ENCODE measurements around the gene RNF169. TPM values are rescaled to one million over a fixed set of nuclear protein-coding genes. Genes with fewer than 3 reads are reported as not detected.

The RNF169 gene
- total RNA-seq, 4 donors from 2014 or later, result 20.1 to 23.4 (median 22.3) TPM

DNA sequence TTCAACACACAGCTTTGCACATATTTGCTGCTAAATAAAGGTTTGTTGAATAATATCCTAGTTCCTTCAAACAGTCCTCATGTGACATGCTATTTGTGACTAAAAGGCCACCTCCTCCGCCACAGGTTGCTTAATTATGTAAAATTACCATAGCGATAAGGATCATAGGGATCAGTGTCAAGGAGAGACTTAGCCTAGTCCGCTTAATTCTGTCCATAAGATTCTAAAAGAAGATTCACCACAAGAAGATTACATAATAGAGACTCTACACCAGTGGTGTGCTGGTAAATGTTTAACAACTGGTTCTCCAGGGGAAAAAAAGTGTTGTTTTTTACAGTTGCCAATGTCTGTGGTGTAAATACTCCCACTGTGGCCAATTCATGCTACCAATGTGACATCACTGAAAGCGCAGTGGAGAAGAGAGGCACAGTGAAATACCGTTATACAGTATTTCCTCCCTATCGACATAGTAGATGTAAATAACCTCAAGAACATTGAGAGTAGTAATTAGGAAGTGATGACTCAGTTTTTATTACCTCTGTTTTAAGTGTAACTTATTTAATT is 13.2 kb upstream of the RNF169 start:
- H3K9me3 ChIP-seq, result no peaks in the 10 kb centered on the region
- DNase-seq (ENCODE audit: low spot score in 2 of 2), result no peak
- peaks cover 0 to 49% of the 10 kb centered on the region in 2 donors for H3K27me3 ChIP-seq
- WGBS, 2 donors, result 86 to 89% methylated on average over 6 of the region's 6 CpGs
- no peak for TF ChIP-seq CTCF (IDR thresholded peaks at IDR 0.05)
- no peak for TF ChIP-seq POLR2A (IDR thresholded peaks at IDR 0.05)
- TF ChIP-seq EP300 (IDR thresholded peaks at IDR 0.05), result no peak
- no peak overlapping the region for H3K27ac ChIP-seq
- H3K4me3 ChIP-seq, result no peak overlapping the region
- peaks cover 0 to 21% (median 2%) of the 10 kb centered on the region in 4 donors for H3K4me1 ChIP-seq
- H3K36me3 ChIP-seq, result no peaks in the 10 kb centered on the region

- H3K4me1 ChIP-seq, result peaks cover 0 to 15% (median 2%) of the 10 kb centered on the region in 4 donors
- H3K27ac ChIP-seq, result no peak overlapping the region
- H3K36me3 ChIP-seq, result no peaks in the 10 kb centered on the region
- H3K4me3 ChIP-seq, result no peak overlapping the region
- DNase-seq (ENCODE audit: low spot score in 2 of 2), result no peak
- TF ChIP-seq POLR2A (IDR thresholded peaks at IDR 0.05) (no peak), CTCF (IDR thresholded peaks at IDR 0.05) (no peak), EP300 (IDR thresholded peaks at IDR 0.05) (no peak)
- peaks cover 0 to 43% of the 10 kb centered on the region in 2 donors for H3K27me3 ChIP-seq
- no peaks in the 10 kb centered on the region for H3K9me3 ChIP-seq
- 95 to 97% methylated on average over 2 of the region's 2 CpGs for WGBS, 2 donors
Measured at GRCh38 chr11:74736031-74736430, 12.6 kb upstream of the RNF169 start.

DNA sequence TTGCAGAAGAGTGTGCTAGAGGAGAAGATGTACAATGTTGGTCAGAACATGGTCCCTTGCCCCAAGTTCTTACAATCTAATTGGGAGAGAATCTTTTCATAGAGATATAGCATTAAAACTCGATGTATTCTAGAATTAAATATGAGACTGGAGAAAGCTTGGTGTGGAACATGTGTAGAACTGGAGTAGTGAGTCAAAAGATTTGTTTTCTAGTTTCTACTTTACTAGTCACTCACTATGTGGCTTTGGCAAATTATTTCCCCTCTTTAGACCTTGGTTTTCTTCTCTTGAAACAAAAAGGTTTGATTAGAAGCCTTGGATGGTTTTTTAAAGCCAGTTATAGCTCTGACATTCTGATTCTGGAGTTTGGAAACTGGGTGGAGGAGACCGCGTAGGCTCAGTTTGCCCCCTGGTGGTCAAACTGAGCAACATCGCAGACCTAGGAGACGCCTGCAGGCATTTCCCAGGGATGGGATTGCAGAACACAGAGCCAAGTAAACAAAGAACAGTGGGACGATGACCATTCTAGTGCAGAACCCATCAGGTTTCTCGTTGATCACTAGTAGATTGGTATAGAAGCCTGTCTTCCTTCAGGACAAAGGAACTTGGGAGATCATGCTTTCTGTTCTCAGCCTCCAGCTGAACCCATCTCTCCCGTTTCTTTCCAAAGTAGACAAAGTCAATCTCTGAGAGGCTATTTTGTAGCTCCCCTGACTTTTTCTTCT is 8.9 kb upstream of the RNF169 start:
- Histone ChIP-seq H3K36me3 (no peaks in the 10 kb centered on the region), H3K4me1 (peaks cover 0 to 7% (median 0%) of the 10 kb centered on the region in 4 donors), H3K27ac (no peak overlapping the region), H3K4me3 (no peak overlapping the region), H3K9me3 (no peaks in the 10 kb centered on the region), H3K27me3 (peaks cover 0 to 8% of the 10 kb centered on the region in 2 donors)
- peak; percentile 75 to 88 (median 83) for TF ChIP-seq CTCF (IDR thresholded peaks at IDR 0.05)
- TF ChIP-seq POLR2A (IDR thresholded peaks at IDR 0.05), result no peak
- WGBS, 2 donors, result 19 to 23% methylated on average over 8 of the region's 8 CpGs
- DNase-seq (ENCODE audit: low spot score in 2 of 2), result no peak

GRCh38 chr11:74742070-74742469 is 6.6 kb upstream of the RNF169 start:
- WGBS, 2 donors, result 91% methylated on average over 4 of the region's 4 CpGs
- no peak for DNase-seq (ENCODE audit: low spot score in 2 of 2)
- TF ChIP-seq POLR2A (IDR thresholded peaks at IDR 0.05), result no peak
- TF ChIP-seq CTCF (IDR thresholded peaks at IDR 0.05), result no peak
- TF ChIP-seq EP300 (IDR thresholded peaks at IDR 0.05), result no peak
- Histone ChIP-seq H3K9me3 (no peaks in the 10 kb centered on the region), H3K27me3 (no peaks in the 10 kb centered on the region), H3K27ac (no peak overlapping the region), H3K4me1 (peaks cover 0 to 7% (median 0%) of the 10 kb centered on the region in 4 donors), H3K36me3 (no peaks in the 10 kb centered on the region), H3K4me3 (no peak overlapping the region)

DNA sequence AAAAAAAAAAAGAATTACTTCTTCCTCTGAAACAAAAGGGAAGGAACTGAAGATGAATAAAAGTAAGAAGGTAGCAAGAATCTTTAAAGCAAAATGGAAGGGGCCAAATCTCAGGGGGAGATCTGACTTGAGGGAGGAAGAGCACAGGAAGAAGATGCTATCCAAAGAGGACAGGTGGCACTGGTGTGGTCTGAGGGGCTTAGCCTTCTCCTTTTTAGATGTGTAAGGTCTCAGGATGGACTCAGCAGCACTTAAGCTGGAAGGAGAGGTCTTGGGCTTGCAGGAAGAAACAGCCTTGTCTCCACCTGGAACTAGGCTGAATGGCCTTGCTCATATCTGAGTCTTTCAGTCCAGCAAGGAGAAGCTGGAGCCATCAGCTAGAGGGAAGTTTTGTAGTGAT is 5.0 kb upstream of the RNF169 start:
- H3K4me1 ChIP-seq, result peaks cover 0 to 18% (median 10%) of the 10 kb centered on the region in 4 donors
- H3K27ac ChIP-seq, result no peak overlapping the region
- no peaks in the 10 kb centered on the region for H3K9me3 ChIP-seq
- no peaks in the 10 kb centered on the region for H3K27me3 ChIP-seq
- no peak for DNase-seq (ENCODE audit: low spot score in 2 of 2)
- TF ChIP-seq CTCF (IDR thresholded peaks at IDR 0.05) (no peak), EP300 (IDR thresholded peaks at IDR 0.05) (no peak), POLR2A (IDR thresholded peaks at IDR 0.05) (no peak)
- H3K4me3 ChIP-seq, result no peak overlapping the region
- H3K36me3 ChIP-seq, result no peaks in the 10 kb centered on the region
